GM18520 (cell line): ENCODE data around the gene FXR1.
"Not testable (repeated sequence)": the region's sequence is repeated elsewhere in the genome, so short reads cannot be mapped to it uniquely, and the experiment has no call there.

Experiments used
- ATAC-seq: cut with Tn5 transposase; IDR thresholded peaks from one replicate; pipeline ENCODE4 v1.9.1; 2021; ENCODE audit not compliant: unreplicated experiment

The FXR1 gene

DNA sequence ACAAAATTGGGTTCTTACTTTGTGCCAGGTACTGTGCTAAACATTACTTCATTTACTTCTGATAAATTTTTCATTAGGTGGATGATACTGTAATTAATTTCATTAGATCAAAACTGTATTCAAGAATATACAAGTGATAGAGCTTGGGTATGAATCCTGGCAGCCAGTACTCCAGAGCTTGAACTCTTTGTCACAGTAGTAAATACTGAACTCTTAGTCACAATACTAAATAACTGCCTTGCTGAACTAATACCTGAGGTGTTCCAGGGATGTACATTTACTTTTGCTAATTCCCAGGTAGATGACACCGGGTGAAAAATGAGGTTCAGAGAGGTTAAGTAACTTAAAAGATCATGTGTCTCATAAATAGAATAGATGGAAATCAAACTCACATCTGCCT is 20.3 kb downstream of the FXR1 start:
- ATAC-seq = no peak

DNA sequence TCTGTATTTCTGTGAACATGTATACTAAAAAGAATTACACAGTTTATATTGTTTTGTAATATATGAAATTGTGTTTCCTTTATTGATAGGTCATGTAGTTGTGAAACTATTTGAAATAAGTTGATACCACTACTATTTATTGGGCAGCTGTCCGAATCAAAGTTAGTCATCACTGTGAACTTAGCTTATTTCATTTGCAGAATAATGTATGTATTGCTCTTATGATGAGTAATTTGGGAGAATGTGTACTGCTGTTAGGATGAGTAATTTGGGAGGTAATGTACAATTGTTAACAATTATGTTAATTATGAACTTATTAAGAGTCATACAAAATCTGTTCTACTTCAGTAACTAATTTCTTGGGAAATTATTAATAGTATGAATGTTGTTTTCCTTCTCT is 22.2 kb downstream of the FXR1 start:
- ATAC-seq = no peak

DNA sequence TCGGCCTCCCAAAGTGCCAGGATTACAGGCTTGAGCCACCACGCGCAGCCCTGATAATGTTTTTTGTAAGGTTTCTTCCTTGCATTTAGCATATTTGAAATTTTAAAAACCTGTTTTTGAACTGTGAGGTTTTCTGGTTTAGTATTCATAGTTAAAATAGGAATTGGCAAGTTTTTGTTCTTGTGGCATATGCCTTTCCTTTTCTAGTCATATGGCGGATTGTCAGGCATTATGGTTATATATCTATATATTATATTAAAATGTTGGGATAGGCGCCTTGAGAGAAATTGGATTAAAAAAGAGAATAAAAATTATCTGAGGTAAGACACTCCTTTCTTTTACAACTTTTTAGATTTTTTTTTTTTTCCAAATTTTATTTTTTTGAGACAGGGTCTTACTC is 28.4 kb downstream of the FXR1 start:
- no peak for ATAC-seq

DNA sequence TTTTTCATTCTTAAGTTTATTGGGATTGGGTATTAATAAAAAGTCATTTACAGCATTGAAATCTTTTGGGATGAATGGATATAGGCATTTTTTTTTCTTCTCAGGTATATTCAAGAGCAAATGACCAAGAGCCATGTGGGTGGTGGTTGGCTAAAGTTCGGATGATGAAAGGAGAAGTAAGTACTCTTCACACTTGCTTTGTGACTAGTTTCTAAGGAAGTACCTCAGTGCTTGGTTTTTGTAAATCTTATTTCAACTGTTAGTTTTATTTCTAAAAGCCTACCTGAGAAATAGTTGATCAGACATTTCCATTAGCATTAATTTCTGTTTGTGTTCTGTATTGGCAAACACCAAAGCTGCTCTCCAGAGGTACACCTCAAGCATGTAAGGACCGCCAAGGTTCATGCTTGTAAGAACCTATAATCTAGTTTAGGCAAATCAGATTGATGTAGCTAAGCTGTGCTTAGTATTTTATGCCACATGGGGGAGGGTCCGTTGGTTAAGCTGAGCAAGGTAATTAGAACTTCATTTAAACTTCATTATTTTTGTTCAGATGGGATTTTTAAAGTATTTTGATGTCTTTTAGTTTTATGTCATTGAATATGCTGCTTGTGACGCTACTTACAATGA is 35.4 kb downstream of the FXR1 start:
- no peak for ATAC-seq

DNA sequence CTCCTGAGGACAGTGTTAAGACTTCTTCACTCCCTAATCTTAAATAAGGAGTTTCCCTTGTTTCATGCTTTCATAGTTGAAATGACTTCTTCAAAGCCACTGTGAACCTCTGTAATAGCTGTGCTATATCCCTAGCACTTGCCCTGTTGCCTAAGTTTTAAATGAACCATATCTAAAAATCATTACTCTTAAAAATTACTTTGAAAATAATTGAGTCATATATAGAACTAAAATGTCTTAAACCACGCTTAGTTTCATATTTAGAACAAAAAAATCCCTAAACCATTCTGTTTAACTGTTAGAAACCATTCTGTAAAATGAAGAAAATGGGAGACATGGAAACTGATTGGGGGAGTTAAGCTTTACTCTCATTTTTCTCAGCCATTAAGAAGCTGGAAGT is 47.2 kb downstream of the FXR1 start:
- peak; percentile 52 for ATAC-seq

DNA sequence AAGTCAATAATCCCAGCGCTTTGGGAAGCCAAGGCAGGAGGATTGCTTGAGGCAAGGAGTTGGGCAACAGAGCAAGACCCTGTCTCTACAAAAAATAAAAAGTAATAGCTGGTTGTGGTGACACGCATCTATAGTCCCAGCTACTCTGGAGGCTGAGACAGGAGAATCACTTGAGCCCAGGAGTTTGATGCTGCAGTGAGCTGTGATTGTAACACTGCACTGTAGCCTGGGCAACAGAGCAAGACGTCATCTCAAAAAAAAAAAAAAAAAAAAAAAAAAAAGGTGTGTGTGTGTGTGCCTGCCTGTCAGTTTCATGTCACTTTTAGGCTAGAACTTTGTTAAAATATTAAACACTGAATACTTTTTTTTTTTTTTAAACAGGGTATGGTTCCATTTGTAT is 48.6 kb downstream of the FXR1 start:
- no peak for ATAC-seq

DNA sequence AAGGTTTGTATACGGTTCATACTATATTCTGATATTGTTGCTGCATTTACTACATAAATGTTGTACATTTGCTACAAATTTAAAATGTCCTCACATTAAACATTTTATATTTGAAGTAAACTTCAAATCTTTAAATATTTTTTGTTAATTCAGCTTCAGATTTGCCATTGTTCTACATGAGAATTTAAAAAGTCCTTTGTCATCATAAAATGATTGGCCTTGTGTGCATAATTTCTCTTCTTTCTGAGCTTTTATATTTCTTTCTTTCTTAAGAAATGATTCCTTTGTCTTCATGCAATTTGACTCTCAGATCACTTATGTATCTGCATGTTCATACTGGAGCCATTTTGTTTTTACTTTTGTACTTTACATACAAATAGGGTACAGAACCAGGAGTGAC is 49.1 kb downstream of the FXR1 start:
- no peak for ATAC-seq

DNA sequence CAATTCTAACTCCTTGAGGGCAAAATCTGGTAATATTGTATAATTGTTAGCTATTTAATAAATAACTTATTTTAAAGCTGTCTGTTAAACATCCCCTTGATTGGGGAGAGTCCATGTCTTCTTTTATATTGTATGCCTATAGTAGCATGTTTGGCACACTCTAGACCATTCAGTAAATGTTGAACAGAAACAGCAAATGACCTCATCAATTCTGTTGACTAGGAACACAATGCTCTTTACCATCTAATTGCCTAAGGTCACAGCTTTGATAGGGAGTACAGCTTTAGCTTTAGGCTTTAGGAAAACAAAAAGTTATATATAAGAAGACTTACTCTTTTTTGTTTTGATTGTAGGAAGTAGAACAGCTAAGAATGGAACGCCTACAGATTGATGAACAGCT is 50.1 kb downstream of the FXR1 start:
- ATAC-seq = no peak

DNA sequence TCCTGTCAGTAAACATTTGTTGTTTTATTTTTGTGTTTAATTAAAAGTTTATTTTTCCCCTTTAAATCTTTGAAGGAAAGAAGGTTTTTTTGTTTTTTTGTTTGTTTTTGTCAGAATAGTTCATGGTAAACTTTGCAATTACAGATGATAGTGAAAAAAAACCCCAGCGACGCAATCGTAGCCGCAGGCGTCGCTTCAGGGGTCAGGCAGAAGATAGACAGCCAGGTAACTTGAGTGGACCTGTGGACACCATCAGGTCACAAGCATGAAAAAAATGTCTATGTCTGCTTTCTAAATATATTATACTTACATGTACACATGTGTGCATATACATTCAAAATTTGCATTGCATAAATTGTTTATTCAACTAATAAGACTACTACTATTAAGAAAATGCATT is 58.5 kb downstream of the FXR1 start:
- no peak for ATAC-seq

DNA sequence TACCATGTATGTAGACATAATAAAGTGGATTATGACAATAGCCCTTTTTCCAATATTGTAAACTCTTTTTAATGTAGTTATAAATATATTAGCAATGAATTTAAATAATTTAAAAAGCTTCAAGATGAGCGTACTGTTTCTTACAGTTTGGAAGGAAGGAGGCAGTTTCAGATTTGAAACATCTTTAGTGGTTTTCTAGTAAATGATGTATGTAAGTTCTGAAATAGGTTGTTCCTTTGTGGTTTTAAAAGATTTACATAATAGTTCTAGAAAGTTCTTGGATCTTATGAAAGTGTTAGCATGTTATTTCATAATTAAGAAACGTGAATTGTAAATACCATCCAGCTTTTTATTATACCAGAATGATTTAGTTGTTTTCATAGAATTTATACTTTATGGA is 61.1 kb downstream of the FXR1 start:
- peak; percentile 45 for ATAC-seq

DNA sequence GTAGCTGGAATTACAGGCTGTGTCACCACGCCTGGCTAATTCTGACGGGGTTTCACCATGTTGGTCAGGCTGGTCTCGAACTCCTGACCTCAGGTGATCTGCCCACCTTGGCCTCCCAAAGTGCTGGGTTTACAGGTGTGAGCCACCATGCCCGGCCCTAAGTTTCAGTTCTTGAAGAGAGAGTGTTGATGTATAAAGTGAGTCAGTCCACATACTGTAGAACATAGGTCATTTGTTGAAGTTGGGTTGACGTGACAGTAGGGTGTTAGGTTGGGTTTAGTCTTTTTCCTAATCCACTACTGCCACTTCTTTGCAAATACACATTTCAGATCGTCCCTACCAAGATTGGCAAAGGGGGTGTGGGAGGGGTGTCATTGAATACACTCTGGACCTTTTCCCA is 61.8 kb downstream of the FXR1 start:
- ATAC-seq = no peak

DNA sequence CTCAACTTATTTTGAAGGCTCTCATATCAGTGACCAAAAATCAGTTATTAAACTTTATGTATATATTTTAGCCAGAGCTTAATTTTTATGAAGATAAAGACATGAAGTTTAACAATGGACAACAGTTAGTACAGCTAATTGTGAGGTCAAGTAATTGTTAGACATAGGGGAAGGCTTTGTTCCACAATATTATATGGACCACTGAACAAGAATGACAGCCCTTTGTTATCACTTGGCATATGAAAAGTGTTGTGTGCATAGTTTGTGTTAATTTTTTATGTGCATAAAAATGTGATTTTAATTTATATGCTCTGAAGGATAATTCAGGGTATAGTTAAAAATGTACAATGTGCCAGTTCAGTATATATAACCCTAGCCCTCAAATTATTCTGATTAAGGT is 65.0 kb downstream of the FXR1 start:
- no peak for ATAC-seq

DNA sequence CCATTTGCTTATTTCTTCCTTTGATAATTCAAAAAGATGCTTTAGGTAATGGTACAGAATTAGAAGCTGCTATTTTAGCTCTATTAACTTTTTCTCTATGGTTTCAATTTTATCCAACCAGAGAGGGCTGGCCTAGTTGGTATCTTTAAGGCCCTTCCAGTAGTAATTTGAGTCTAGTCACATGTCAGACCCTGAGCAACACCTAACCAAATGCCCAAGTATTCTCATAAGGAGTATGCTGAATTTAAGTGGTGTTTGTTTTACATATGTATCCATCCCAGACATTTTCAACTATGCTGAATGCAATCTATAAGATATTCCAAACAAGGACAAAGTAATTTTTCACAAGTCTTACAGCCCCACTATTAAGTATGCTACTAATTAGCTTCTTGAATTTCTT is 67.5 kb downstream of the FXR1 start:
- no peak for ATAC-seq

DNA sequence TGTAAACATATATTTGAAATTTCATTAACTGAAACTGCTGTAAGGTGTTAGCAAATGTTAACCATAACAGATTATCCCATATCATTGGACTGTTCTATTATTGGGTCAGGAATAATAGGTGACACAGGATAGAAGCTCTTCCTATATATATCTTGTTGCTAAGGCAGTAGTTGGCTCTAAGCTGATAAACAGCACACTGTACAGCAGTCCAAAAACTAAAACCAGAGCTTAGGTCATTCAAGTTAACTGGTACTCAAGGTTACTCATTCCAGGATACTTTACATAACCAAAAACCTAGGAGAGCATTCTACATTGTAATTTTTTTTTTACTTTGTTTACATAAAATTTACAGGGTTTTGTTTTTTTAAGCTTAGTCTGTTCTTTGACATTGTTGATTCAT is 68.1 kb downstream of the FXR1 start:
- no peak for ATAC-seq

DNA sequence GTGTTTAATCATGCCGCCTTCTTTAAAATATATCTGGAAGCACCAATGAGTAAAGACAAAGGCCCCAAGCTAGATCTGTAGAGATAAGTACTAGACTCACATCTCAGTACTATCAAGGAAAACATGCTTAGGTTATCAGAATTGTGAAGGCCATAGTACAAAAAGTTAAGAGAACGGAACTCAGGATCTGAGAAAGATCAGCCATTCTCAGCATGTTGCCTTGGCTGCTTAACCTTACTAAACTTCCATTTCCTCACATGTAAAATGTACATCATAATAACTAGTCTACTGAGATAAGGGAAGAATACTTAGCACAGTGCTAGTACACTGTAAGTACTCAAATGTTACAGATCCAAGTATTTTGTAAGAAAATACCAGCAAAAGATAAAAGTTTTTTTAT is 69.4 kb downstream of the FXR1 start:
- no peak for ATAC-seq

DNA sequence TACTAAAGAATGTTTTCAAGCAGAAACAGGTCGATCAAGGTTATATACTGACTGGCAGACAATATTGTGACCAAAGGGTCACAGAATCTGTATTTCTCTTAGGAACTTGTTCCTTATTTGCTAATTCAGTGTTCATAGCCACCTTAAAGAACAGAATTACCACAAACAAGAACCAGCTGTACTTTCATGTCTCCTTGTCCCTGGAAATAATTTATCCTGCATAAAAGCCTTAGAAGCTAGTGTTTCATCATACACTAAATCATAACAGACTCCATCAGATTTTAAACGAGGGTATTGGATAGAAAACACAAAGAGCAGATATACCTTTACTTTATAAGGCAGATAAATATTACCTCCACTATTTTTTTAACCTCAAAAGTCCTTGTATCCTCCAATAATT is 70.7 kb downstream of the FXR1 start:
- no peak for ATAC-seq

DNA sequence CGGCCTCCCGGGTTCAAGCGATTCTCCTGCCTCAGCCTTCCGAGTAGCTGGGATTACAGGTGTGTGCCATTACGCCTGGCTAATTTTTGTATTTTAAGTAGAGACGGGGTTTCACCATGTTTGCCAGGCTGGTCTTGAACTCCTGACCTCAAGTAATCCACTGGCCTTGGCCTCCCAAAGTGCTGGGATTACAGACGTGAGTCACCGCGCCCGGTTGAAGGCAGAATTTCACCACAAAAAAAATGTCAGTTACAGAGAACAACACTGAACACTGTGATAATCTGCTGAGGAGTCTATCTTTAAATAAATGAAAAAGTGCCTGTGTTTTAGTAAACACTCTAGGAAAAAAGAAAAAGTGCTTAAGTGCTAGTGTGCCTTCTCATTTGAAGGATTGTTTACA is 73.9 kb downstream of the FXR1 start:
- ATAC-seq = not testable (repeated sequence)

DNA sequence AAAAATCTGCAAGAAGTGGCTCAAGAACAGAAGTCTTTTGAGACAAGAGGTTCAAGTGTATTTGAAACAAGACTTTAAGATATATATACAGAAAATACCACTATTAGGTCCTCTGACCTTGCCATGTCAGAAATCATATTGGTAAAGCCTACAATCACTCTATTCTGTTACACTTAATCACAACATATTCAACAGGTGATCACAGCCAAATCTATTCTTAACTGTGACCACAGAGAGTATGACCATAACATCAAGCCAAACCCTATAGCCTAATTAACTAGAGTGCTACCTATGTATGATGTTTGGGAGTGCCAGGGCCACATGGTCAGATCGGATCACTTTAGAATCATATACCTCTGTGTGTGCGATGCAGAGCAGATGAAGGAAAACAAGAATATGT is 74.9 kb downstream of the FXR1 start:
- ATAC-seq = no peak

DNA sequence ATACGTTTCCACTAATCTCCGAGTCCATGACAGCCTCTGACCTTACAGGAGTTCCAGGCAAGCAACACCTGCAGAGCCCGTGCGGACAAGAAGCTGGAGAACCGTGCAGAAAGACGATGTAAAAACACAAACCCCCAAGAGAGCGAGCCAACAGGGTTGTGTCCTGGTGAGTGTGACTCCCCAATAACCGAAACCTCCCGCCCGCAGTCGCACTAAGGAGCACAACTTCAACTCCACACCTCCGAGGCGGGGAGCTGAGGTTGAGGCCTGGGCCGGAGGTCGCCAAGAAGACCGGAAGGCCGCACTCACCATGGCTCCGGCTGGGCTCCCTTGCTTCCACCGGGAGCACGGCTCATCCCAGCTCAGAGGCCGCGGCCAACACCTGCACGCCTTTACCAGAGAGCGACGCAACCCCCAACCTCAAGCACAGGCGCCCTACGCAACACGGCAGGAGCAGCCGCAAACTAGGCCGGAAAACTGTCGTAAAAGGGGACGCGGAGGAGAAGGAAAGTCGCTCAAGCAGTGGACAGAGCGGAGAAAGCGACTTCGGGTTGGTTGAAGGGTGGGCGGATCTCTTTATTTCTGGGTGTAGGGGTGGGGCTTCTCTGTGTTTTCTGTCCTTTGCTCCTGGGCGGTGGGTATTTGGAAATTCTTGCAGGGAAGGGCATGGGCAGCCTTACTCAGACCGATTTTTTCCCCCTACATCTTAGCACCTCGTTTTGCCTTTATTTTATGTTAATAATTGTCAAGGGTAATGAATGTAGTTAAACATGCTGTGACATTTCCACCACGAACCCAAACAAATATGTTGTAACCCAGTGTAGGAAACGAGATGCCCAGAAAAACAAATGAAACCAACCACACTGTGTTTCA is 77.1 kb downstream of the FXR1 start, which contains the start of gene DNAJC19:
TSS of gene DNAJC19 (minus strand) at position 446 of the 873 bp plus-strand sequence. CDS start at position 312, 134 bp downstream.
- ATAC-seq = peak; percentile 89

DNA sequence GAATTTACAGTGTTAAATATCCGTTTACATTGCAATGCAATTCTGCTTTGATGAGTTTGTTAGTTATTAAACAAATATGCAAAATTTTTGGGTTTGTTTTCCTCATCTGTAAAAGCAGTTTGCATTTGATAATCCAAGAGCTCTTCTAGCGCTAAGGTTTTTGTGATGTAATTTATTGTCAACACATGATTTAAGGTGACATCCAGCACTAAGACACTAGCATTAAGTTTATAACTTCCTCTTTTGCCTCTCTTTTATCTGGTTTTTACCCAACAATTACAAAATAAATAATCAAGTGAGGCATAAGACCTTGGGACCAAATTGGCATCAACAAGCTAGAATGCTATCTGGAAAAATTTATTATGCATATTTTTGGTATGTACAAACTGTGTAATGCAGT is 78.0 kb downstream of the FXR1 start:
- ATAC-seq = no peak

DNA sequence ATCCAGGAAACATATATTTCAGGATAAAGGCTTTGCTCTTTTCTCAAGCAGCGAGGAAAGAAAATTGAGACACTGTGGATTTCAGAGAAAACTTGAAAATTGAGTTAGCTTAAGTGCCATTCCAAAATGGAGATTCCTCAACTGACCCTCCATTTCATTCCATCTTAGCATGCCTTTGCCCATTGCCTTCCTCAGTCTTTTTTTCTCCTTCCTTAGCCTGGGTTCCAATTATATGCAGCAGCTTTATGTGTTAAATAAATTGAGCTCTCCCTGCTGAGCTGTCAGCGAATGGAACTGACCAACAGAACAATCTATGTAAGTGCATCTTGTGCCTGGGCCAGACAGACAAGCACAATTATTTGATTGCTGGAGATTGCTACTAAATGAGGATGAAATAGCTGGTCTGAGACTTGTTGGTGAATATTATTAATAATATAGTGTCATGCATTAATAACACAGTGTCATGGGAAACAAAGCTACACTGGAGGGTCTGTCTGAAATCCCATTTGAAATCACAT is 84.0 kb downstream of the FXR1 start:
- no peak for ATAC-seq

DNA sequence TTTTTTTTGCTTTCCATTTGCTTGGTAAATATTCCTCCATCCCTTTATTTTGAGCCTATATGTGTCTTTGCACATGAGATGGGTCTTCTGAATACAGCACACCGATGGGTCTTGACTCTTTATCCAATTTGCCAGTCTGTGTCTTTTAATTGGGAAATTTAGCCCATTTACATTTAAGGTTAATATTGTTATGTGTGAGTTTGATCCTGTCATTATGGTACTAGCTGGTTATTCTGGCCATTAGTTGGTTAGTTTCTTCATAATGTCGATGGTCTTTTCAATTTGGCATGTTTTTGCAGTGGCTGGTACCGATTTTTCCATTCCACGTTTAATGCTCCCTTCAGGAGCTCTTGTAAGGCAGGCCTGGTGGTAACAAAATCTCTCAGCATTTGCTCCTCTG is 89.9 kb downstream of the FXR1 start:
- ATAC-seq = not testable (repeated sequence)
